SHP77 (cell line): ENCODE data around the gene CTAGE9.

ENCODE experiments used
- DNase-seq, 2 experiments: peaks; one replicate each; lab custom pipeline; 2025; lab: John Stamatoyannopoulos, UW

CTAGE9 gene

GRCh38 chr6:131663578-131664165 is 47.1 kb downstream of the CTAGE9 start:
- DNase-seq = no peak

GRCh38 chr6:131660195-131660594 is 50.6 kb downstream of the CTAGE9 start:
- DNase-seq = no peak
